NCI-H748 treated with DMSO at 0.1 percent for 48 hours (cell line): ENCODE data around the gene DCANP1.

Experiments used
- DNase-seq: peaks from one replicate; lab custom pipeline; 2025; lab: John Stamatoyannopoulos, UW

The DCANP1 gene

GRCh38 chr5:135456238-135457099, 9.3 kb upstream of the DCANP1 start:
- no peak for DNase-seq

- DNase-seq = no peak
Observed at GRCh38 chr5:135455876-135456237, 8.7 kb upstream of the DCANP1 start.

- no peak for DNase-seq
Observed at GRCh38 chr5:135454946-135455345, 7.8 kb upstream of the DCANP1 start.

- no peak for DNase-seq
Observed at GRCh38 chr5:135453613-135454012, 6.5 kb upstream of the DCANP1 start.

DNA sequence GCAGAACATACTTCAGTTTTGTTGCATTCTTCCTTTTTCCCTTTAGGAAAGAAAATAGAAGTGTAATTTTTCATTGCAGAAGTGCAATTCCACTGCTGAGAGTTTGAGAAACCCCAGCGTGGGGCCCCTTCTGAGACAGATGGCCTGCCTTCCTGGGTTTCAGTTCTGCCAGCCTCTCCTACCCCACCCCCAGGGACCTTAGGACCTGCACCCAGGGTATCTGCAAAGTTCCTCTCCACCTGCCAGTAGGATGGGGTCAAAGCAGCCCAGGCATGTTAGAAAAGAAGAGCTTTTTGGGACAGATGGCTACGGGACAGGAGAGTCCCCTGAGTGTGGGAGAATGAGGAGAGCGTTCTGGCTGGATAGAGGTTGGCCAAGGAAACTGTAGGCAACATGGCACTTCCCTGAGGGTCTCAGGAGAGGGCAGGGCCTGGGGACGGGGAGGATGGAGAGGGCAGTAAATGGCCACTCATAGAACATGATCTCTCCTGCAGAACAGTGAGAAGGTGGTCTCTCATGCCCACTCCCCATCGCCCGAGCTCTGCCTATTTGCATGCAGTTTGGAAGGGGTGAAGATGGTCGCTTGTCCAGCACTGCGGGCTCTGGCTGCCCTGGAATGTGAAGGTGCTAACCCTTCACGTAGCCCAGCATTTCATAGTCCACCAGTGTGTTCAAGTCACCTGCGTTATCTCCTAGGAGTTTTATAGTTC, 5.3 kb upstream of the DCANP1 start, which contains the start of gene TIFAB:
TSS of gene TIFAB (minus strand) at position 31 of the 710 bp plus-strand sequence. CDS start 2,412 bp downstream, outside the sequence.
- DNase-seq = no peak

DNA sequence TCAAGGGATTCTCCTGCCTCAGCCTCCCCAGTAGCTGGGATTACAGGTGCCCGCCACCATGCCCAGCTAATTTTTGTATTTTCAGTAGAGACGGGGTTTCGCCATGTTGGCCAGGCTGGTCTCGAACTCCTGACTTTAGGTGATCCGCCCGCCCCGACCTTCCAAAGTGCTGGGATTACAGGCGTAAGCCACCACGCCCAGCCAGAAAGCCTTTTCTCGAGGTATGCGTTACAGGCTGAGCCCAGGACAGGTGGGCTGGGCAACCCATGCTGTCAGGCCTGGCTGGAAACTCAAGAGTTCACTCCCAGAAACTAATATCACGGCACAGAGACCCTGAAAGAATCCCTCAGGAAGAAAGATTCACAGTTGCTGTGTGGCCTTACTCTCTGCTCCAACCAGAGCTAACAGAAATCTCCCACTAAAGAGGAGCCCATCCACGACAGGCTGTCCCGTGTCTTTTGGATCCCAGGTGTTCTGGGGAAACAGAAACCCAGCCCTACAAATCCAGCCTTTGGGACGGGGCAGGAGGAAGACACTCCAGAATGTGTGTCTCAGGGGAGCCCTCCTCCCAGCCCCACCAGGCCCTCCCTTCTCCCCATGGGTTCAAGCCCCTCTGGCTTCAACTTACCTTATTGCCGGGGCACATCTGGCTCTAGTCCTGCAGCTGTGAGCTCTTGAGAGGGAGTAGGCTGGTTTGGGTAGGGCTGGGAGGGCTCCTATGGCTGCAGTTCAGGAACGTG, 4.6 kb upstream of the DCANP1 start:
- DNase-seq = no peak

- no peak for DNase-seq
Observed at GRCh38 chr5:135450952-135451351, 3.8 kb upstream of the DCANP1 start.

DNA sequence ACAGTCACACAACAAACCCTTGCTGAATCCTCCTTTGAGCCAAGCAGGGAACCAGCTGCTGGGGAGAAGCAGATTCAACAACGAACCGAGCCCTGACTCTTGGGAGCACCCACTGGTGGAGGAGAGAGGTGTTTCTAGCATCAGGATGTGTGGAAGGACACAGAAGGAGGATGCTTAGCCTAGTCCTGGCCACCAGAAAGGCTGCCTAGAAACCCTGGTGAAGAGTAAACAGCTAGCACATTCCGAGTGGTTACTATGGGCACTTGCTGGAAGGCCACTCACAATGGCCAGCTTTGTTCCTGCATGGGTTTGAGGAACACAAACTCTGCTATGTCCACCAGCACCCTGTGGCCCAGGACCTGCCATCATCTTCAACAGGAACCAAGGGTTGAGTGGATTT, 3.2 kb upstream of the DCANP1 start:
- no peak for DNase-seq

DNA sequence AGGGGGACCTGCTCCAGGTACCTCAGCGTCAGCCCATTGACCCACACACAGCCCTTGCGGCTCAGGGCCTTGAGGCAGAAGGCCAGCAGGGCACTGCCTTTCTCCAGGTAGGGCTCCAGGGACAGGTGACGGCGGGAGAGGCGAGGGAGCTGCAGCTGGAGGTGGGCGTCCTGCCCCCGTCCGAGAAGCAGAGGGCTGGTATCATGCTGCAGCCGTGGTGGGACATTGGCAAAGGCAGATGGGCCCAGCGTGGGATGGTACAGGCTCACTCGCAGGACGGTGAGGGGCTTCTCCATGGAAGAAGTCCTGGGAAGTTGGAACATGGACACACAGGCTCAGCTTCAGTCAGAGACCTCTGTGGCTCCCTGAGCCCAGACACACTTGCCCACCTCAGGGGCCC, 2.5 kb upstream of the DCANP1 start:
- no peak for DNase-seq

DNA sequence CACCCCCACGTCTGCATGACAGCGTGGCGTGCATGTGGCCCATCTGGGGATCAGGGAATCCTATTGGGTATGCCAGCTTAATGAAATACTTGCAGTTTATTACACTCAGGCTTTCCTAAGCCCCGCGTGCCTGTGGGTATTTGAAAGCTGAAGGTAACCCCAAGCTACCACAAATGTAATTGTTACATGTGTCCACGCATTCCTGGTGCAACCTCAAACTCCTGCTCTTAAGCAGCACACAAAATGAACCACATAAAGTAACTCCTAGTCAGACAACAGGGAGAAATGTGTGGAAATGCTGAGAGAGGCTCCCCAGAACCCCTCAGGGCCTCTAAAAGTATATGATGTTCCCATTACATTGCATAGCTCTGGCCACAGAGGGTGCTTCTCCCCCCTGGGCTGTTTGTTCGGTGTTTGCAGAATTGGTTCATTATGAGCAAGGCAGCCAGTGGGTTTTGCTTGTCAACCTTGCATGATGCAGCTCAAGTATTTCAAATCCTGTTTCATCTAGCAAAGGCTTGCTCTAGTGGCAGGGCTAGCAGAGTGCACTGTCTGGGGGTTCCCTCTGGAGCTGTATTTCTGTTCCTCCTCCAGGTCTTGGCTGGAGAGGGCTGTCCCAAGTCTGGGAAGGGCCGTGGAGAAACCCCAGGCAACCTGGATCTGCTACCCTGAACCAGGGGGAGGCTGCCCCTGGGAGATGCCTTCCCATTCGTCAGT, 1.8 kb upstream of the DCANP1 start:
- DNase-seq = no peak

DNA sequence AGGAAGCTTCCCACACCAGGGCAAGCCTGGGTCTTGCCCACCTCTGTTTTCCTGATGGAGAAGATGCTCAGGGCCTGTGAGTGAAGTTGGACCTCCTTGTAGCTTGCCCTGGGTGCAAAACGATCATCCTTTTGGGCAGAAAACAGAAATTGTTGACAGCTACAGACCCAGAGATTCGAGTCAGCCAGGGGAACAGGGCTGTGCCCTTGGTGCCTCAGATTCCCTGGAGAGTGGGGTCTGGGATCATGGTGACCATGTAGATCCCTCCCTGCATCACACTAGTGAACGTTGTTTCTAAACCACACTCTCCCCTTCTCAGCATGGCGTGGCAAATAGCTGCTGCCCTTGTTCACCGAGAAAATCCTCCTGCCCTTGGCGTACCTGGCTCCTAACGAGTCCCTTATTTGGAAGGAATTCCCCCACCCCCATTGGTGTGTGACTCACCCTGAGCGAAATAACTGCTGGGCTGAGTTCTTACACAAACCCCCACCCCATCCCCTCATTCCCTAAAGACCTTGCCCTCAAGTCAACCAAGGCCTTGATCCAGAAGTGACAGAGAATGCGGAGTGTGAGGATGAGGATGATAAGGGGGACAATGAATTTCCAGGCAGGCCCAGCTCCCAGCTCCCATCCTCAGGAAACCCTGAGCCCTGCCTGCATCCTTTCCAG, 1.1 kb upstream of the DCANP1 start:
- no peak for DNase-seq

GRCh38 chr5:135446615-135447014, 533 bp downstream of the DCANP1 start:
- DNase-seq = no peak

- DNase-seq = no peak
Observed at GRCh38 chr5:135446206-135446605, 942 bp downstream of the DCANP1 start.

- DNase-seq = no peak
Observed at GRCh38 chr5:135445306-135445985, 1.7 kb downstream of the DCANP1 start.

DNA sequence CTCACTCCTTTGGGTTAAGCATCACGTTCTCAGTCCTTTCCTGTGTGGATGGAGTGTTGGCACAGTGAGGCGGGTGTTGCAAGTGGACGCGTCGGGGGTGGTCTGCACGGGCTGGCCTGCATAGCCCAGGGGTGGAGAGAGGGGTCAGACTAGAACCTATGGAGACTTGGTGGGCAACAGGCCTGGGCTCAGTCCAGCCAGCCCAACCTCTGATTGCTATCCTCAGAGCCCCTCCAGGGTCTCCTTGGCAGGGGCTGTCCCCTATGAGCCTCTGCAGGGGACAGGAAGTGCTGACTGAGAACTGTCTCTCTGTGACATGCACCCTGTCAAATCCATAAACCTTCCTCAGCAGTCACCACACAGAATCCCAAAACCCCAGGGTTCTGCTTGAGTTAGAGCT, 2.3 kb downstream of the DCANP1 start:
- no peak for DNase-seq

DNA sequence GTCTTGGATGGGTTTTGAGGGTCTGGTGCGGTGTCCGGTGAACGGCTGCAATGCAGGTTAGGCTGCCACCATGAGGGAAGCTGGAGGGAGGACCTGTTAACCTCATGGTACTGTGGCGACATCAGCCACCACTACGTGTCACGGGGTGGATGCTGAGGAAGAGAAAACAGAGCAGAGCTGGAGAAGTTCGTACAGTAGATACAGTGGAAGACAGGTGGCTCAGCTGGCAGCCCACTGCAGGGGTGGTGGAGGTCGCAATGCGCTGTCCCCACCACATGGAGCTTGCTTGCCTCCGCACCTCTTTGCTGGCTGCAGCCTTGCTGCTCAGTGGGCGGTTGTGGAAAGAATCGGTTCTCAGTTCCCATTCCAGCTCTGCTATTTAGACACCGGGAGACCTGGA, 2.8 kb downstream of the DCANP1 start:
- DNase-seq = no peak

DNA sequence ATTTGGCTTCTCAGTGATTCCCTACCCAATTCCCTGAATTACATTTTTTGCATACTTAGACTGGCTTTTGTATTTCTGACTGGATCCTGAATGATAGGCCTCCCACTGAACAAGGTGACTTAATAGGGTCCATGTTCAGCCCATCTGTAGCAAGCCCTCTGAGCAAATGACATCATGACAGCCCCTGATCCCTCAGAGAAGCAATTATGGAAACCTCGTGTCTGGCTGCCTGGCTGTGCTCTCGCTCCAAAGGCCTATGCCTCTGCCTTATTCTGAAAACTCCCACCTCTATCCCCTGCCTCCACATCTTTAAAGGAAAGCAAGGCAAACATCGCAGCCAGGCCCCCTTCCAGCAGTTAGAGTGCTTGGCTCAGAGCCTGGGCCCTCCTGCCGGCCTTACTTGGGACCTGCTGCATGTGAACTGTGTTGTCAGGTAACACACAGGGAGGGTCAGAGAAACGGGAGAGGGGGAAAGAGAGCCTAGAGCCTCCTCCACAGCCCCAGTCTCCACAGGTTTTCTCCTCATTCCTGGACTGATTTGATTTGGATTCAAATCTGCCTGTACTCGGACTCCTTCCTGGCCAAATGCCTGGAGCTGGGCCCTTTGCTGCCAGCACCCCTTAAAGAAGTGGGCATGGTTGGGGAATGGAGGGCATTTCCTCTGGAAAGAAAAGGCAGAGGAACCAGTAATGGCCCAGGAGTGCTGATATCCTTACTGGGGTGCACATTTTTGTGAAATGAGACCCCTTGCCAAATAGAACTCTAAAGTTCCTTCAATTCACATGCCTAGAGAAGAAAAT, 3.8 kb downstream of the DCANP1 start:
- no peak for DNase-seq

DNA sequence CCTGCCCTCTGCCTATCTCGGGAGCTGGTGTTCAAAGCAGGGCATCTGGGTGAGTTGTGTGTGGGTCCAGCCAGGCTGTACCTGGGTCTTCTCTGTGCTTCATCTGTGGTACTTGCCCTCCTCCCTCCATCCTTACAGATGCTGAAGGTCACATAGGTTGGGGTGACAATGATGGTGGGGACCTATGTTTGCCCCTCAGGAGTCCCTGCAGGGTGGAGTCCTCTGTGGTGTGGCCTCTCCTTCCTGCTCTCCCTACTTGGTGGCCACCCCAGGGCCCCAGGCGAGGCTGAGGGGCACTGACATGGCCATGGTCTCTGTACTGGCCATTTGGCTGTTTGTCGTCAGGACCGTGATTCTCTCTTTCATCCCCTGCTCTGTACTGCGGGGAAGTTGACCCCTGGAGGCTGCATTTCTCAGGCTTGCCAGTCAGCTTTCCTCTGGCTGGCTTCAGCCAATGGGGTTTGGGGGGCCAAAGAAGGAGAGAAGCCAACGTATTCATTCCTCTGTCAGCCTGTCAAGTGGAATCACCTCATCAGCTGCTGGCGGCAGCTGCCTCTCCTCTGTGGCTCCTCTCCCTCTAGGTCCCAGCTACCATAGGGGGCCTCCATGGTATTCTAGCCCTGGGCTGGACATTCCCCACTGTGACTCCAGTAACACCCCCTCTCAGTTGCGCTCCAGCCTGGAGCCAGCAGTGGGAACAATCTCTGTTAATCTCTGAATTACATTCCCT, 4.6 kb downstream of the DCANP1 start:
- no peak for DNase-seq

DNA sequence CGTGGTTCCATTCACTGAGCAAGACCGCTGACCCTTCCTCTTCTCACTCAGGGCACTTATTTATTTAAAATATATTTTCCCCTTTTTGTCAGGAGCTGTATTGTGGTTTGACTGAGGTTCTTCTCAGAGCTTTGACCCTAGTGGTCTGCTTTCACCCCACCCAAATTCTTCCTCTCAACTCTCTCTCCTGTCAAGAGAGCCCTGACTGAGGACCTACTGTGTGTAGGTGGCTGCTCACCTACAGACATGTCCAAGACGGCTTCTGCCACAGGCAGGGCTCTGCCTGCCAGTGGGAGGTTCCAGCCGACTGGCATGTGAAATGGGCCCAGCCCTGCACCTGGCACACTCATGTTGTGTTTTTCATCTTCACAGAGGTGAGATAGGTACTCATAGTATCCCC, 5.2 kb downstream of the DCANP1 start:
- DNase-seq = no peak
